ENCODE measurements around the gene ZCCHC14.

Gene ZCCHC14

GRCh38 chr16:87451563-87452210 lies 41.1 kb downstream of the ZCCHC14 start:
- no peak for DNase-seq

GRCh38 chr16:87448866-87449265 lies 44.0 kb downstream of the ZCCHC14 start:
- no peak for DNase-seq

- DNase-seq, result no peak
These were observed 45.5 kb downstream of the ZCCHC14 start for GRCh38 chr16:87447323-87447722.

- DNase-seq, result no peak
These were observed 46.3 kb downstream of the ZCCHC14 start for GRCh38 chr16:87446479-87446878.

- DNase-seq, result no peak
These were observed 47.3 kb downstream of the ZCCHC14 start for GRCh38 chr16:87445486-87445885.

GRCh38 chr16:87443964-87444363 lies 48.9 kb downstream of the ZCCHC14 start:
- no peak for DNase-seq

- no peak for DNase-seq
These were observed 49.8 kb downstream of the ZCCHC14 start for GRCh38 chr16:87443016-87443415.

GRCh38 chr16:87442581-87442966 lies 50.2 kb downstream of the ZCCHC14 start:
- no peak for DNase-seq

GRCh38 chr16:87441886-87442580 lies 50.8 kb downstream of the ZCCHC14 start:
- no peak for DNase-seq

- no peak for DNase-seq
These were observed 52.9 kb downstream of the ZCCHC14 start for GRCh38 chr16:87439926-87440325.

- DNase-seq, result no peak
These were observed 54.2 kb downstream of the ZCCHC14 start for GRCh38 chr16:87438611-87438985.

- DNase-seq, result no peak
These were observed 54.8 kb downstream of the ZCCHC14 start for GRCh38 chr16:87437911-87438610.

- DNase-seq, result no peak
These were observed 55.5 kb downstream of the ZCCHC14 start for GRCh38 chr16:87437327-87437726.

- DNase-seq, result peak; percentile 61
These were observed 56.3 kb downstream of the ZCCHC14 start for GRCh38 chr16:87436225-87437172.

- no peak for DNase-seq
These were observed 57.2 kb downstream of the ZCCHC14 start for GRCh38 chr16:87435372-87436224.

- DNase-seq, result no peak
These were observed 58.6 kb downstream of the ZCCHC14 start for GRCh38 chr16:87434146-87434667.

- no peak for DNase-seq
These were observed 60.4 kb downstream of the ZCCHC14 start for GRCh38 chr16:87432330-87432915.

- no peak for DNase-seq
These were observed 60.9 kb downstream of the ZCCHC14 start for GRCh38 chr16:87431926-87432325.

GRCh38 chr16:87426423-87427215 lies 66.2 kb downstream of the ZCCHC14 start:
- no peak for DNase-seq

- no peak for DNase-seq
These were observed 66.9 kb downstream of the ZCCHC14 start for GRCh38 chr16:87425941-87426340.
